H9 (cell line): Measurements from ENCODE around the gene COL5A2. TPM values are rescaled to one million over a fixed set of nuclear protein-coding genes. Genes with fewer than 3 reads are reported as not detected.

Experiments
- DNase-seq: peaks from one replicate; pipeline ENCODE4 v3.0.0-alpha.2; 2017
- H2AFZ ChIP-seq: one replicate; pipeline ENCODE4 v1.6.1; 2013; ENCODE audit warnings: mild to moderate bottlenecking, low read length, control low read depth, moderate library complexity
- H2AK5ac ChIP-seq: 2 replicates; pipeline ENCODE4 v1.6.1; 2013; ENCODE audit warnings: low read length, control low read depth, mixed read lengths; ENCODE audit not compliant: insufficient read length
- H2BK120ac ChIP-seq: one replicate; pipeline ENCODE4 v1.6.1; 2013; ENCODE audit warnings: low read depth, mild to moderate bottlenecking, low read length, control low read depth, inconsistent platforms; ENCODE audit not compliant: poor library complexity, severe bottlenecking
- H2BK12ac ChIP-seq: 2 replicates; pipeline ENCODE4 v1.6.1; 2013; ENCODE audit warnings: low read length, control low read depth, mixed read lengths, low read depth; ENCODE audit not compliant: insufficient read length
- H2BK15ac ChIP-seq: 2 replicates; pipeline ENCODE4 v1.6.1; 2013; ENCODE audit warnings: low read depth, low read length, control low read depth
- H2BK20ac ChIP-seq: one replicate; pipeline ENCODE4 v1.6.1; 2013; ENCODE audit warnings: low read depth, mild to moderate bottlenecking, low read length, control low read depth, inconsistent platforms; ENCODE audit not compliant: poor library complexity, severe bottlenecking
- H2BK5ac ChIP-seq: 2 replicates; pipeline ENCODE4 v1.6.1; 2013; ENCODE audit warnings: low read length, control low read depth, mixed read lengths; ENCODE audit not compliant: insufficient read length
- H3K14ac ChIP-seq: 2 replicates; pipeline ENCODE4 v1.6.1; 2013; ENCODE audit warnings: low read length, control low read depth; ENCODE audit not compliant: insufficient read depth
- H3K18ac ChIP-seq: 2 replicates; pipeline ENCODE4 v1.6.1; 2013; ENCODE audit warnings: low read depth, mild to moderate bottlenecking, mixed read lengths, low read length, control low read depth; ENCODE audit not compliant: insufficient read length
- H3K23ac ChIP-seq: 2 replicates; pipeline ENCODE4 v1.6.1; 2013; ENCODE audit warnings: low read length, control low read depth, mixed read lengths, low read depth; ENCODE audit not compliant: insufficient read length
- H3K23me2 ChIP-seq: 2 replicates; pipeline ENCODE4 v1.6.1; 2013; ENCODE audit warnings: low read depth, mild to moderate bottlenecking, mixed read lengths, low read length, control low read depth; ENCODE audit not compliant: insufficient read length, poor library complexity, severe bottlenecking
- H3K27ac ChIP-seq: 2 replicates; pipeline ENCODE4 v1.5.1; 2013; ENCODE audit warnings: low read length, control low read depth, mixed read lengths, low read depth; ENCODE audit not compliant: insufficient read length
- H3K27me3 ChIP-seq: 2 replicates; pipeline ENCODE4 v1.6.1; 2013; ENCODE audit warnings: low read length, control low read depth, inconsistent platforms; ENCODE audit not compliant: insufficient read depth
- H3K4ac ChIP-seq: 2 replicates; pipeline ENCODE4 v1.6.1; 2013; ENCODE audit warnings: low read depth, mild to moderate bottlenecking, control low read depth, inconsistent platforms, low read length, moderate library complexity
- H3K4me1 ChIP-seq: 2 replicates; pipeline ENCODE4 v1.6.1; 2013; ENCODE audit warnings: low read length, control low read depth, inconsistent platforms; ENCODE audit not compliant: insufficient read depth
- H3K4me2 ChIP-seq: 2 replicates; pipeline ENCODE4 v1.6.1; 2013; ENCODE audit warnings: low read length, control low read depth, mixed read lengths; ENCODE audit not compliant: insufficient read length, insufficient read depth
- H3K56ac ChIP-seq: 2 replicates; pipeline ENCODE4 v1.6.1; 2013; ENCODE audit warnings: low read depth, mild to moderate bottlenecking, mixed read lengths, low read length, control low read depth; ENCODE audit not compliant: insufficient read length
- H3K79me1 ChIP-seq: 2 replicates; pipeline ENCODE4 v1.6.1; 2013; ENCODE audit warnings: low read depth, mild to moderate bottlenecking, moderate library complexity, low read length, control low read depth, inconsistent platforms; ENCODE audit not compliant: insufficient read depth, poor library complexity, severe bottlenecking
- H3K79me2 ChIP-seq: 2 replicates; pipeline ENCODE4 v1.6.1; 2013; ENCODE audit warnings: low read length, control low read depth, inconsistent platforms; ENCODE audit not compliant: insufficient read depth
- H3K9ac ChIP-seq: 2 replicates; pipeline ENCODE4 v1.6.1; 2013; ENCODE audit warnings: low read length, control low read depth, mixed read lengths; ENCODE audit not compliant: insufficient read length; ENCODE audit errors: extremely low read depth
- H3K9me3 ChIP-seq: one replicate; pipeline ENCODE4 v1.6.1; 2013; ENCODE audit warnings: low read depth, low read length, inconsistent platforms; ENCODE audit not compliant: control insufficient read depth
- H3T11ph ChIP-seq: one replicate; pipeline ENCODE4 v1.6.1; 2013; ENCODE audit warnings: mild to moderate bottlenecking, low read length, control low read depth, inconsistent platforms
- H4K20me1 ChIP-seq: one replicate; pipeline ENCODE4 v1.6.1; 2013; ENCODE audit not compliant: control insufficient read depth, insufficient read length, insufficient read depth
- H4K5ac ChIP-seq: 2 replicates; pipeline ENCODE4 v1.6.1; 2013; ENCODE audit warnings: low read depth, mild to moderate bottlenecking, mixed read lengths, low read length, control low read depth; ENCODE audit not compliant: insufficient read length
- H4K8ac ChIP-seq: replicated peaks from 2 replicates; pipeline ENCODE4 v1.6.1; 2013; ENCODE audit warnings: low read length, control low read depth, mixed read lengths, low read depth; ENCODE audit not compliant: insufficient read length
- H4K91ac ChIP-seq: 2 replicates; pipeline ENCODE4 v1.6.1; 2013; ENCODE audit warnings: low read depth, mild to moderate bottlenecking, moderate library complexity, mixed read lengths, low read length, control low read depth; ENCODE audit not compliant: insufficient read length
- H3K27ac Mint-ChIP-seq, 3 experiments: 2 replicates in 2 of 3; 3 replicates in 1 of 3; pipeline ENCODE4 v1.8.0; 2020 to 2021; ENCODE audit warnings: mixed read lengths in 3 of 3, mild to moderate bottlenecking in 1 of 3, moderate library complexity in 1 of 3
- H3K27me3 Mint-ChIP-seq: 2 replicates; pipeline ENCODE4 v1.8.0; 2021; ENCODE audit warnings: low read depth, mild to moderate bottlenecking, moderate library complexity, mixed read lengths
- H3K36me3 Mint-ChIP-seq, 3 experiments: 2 replicates in 2 of 3; 3 replicates in 1 of 3; pipeline ENCODE4 v1.8.0; 2020 to 2021; ENCODE audit warnings: low read depth in 3 of 3, mixed read lengths in 3 of 3; ENCODE audit not compliant: insufficient read depth in 1 of 3
- H3K4me1 Mint-ChIP-seq, 2 experiments: 2 replicates each; pipeline ENCODE4 v1.8.0; 2020; ENCODE audit warnings: mixed read lengths in 2 of 2
- H3K4me3 Mint-ChIP-seq, 2 experiments: 2 replicates in 1 of 2; 3 replicates in 1 of 2; pipeline ENCODE4 v1.8.0; 2020 to 2021; ENCODE audit warnings: mild to moderate bottlenecking in 2 of 2, mixed read lengths in 2 of 2, moderate library complexity in 1 of 2
- H3K9me3 Mint-ChIP-seq, 2 experiments: 2 replicates in 1 of 2; 3 replicates in 1 of 2; pipeline ENCODE4 v1.8.0; 2020; ENCODE audit warnings: mild to moderate bottlenecking in 2 of 2, mixed read lengths in 2 of 2, moderate library complexity in 1 of 2
- WGBS: extraction: QIAGEN DNeasy Blood & Tissue Kit; methylation state at CpG from one replicate; pipeline ENCODE4 v1.1.7; 2013; ENCODE audit warnings: missing lambda C conversion rate, low lambda C conversion rate, mixed read lengths; ENCODE audit not compliant: insufficient read length; ENCODE audit errors: extremely low coverage; 5-methylcytosine and 5-hydroxymethylcytosine counted together
- total RNA-seq: library from RNA; stranded (reverse); gene quantifications from 2 replicates; pipeline ENCODE4 v1.2.1, GENCODE V29; 2021
- TF ChIP-seq, protein P1 (sequence below): fragments of 200-600 bp; sonication (generic); conservative IDR thresholded peaks from 3 replicates; pipeline ENCODE4 v1.8.0; 2021; ENCODE audit warnings: antibody characterized with exemption, mild to moderate bottlenecking

COL5A2 gene
- total RNA-seq, 1 experiment from 2014 or later, result 10.5 TPM

GRCh38 chr2:189096769-189097447 is 82.7 kb downstream of the COL5A2 start:
- no CpG with 5 or more reads among the region's 4 CpGs for WGBS

More at GRCh38 chr2:189096769-189097447, 82.7 kb downstream of the COL5A2 start:
- no peaks in the 10 kb centered on the region for H4K20me1 ChIP-seq
- no peaks in the 10 kb centered on the region for H3K9me3 ChIP-seq
- Mint-ChIP-seq H3K4me3 (no peak overlapping the region), H3K27ac (no peak overlapping the region), H3K36me3 (no peaks in the 10 kb centered on the region), H3K4me1 (no peaks in the 10 kb centered on the region), H3K27me3 (no peaks in the 10 kb centered on the region), H3K9me3 (no peaks in the 10 kb centered on the region)
- no peak overlapping the region for H3T11ph ChIP-seq
- H2AFZ ChIP-seq, result no peak overlapping the region
- no peak overlapping the region for H2BK120ac ChIP-seq
- H2BK15ac ChIP-seq, result no peak overlapping the region
- no peaks in the 10 kb centered on the region for H3K79me1 ChIP-seq
- no peak overlapping the region for H3K4ac ChIP-seq
- H3K4me1 ChIP-seq, result no peaks in the 10 kb centered on the region
- H2BK20ac ChIP-seq, result no peak overlapping the region
- TF ChIP-seq, protein P1, sequence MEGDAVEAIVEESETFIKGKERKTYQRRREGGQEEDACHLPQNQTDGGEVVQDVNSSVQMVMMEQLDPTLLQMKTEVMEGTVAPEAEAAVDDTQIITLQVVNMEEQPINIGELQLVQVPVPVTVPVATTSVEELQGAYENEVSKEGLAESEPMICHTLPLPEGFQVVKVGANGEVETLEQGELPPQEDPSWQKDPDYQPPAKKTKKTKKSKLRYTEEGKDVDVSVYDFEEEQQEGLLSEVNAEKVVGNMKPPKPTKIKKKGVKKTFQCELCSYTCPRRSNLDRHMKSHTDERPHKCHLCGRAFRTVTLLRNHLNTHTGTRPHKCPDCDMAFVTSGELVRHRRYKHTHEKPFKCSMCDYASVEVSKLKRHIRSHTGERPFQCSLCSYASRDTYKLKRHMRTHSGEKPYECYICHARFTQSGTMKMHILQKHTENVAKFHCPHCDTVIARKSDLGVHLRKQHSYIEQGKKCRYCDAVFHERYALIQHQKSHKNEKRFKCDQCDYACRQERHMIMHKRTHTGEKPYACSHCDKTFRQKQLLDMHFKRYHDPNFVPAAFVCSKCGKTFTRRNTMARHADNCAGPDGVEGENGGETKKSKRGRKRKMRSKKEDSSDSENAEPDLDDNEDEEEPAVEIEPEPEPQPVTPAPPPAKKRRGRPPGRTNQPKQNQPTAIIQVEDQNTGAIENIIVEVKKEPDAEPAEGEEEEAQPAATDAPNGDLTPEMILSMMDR, result no peak
- no peak overlapping the region for H3K14ac ChIP-seq
- DNase-seq, result no peak
- no peak overlapping the region for H4K8ac ChIP-seq
- no peak overlapping the region for H3K27ac ChIP-seq
- no peak overlapping the region for H3K56ac ChIP-seq
- no peaks in the 10 kb centered on the region for H3K79me2 ChIP-seq
- no peak overlapping the region for H2BK5ac ChIP-seq
- H3K23ac ChIP-seq, result no peak overlapping the region
- no peak overlapping the region for H3K9ac ChIP-seq
- no peak overlapping the region for H3K4me2 ChIP-seq
- H4K5ac ChIP-seq, result no peak overlapping the region
- H3K27me3 ChIP-seq, result no peaks in the 10 kb centered on the region
- H3K18ac ChIP-seq, result no peak overlapping the region
- H2AK5ac ChIP-seq, result no peak overlapping the region
- H4K91ac ChIP-seq, result no peak overlapping the region
- no peaks in the 10 kb centered on the region for H3K23me2 ChIP-seq
- no peak overlapping the region for H2BK12ac ChIP-seq
